A549 treated with RU486 at 1 μM for 4 hours (cell line): ENCODE measurements around the gene ZNF37A. TPM values are rescaled to one million over a fixed set of nuclear protein-coding genes. Genes with fewer than 3 reads are reported as not detected.

ENCODE experiments used
- total RNA-seq: library from RNA; stranded (reverse); fragments of 200-300 nt; extraction: Qiagen RNA extraction; gene quantifications from 5 replicates; pipeline ENCODE4 v1.2.3, GENCODE V29; 2022; ENCODE audit warnings: low read depth

Gene ZNF37A
- total RNA-seq, result 4.0 to 6.6 TPM (median 5.7 TPM) in 5 replicates

GRCh38 chr10:38094158-38094926, at the start of gene ZNF37A:
TSS of gene ZNF37A (plus strand) at chr10:38094337. CDS start at chr10:38096618, 2,281 bp downstream.

Other genes with a start within 250 kb of the ZNF37A start
- 2.6 to 6.5 TPM (median 4.0 TPM) in 5 replicates for gene ZNF248, start 236.7 kb upstream of the ZNF37A start, total RNA-seq
- gene ZNF25, start 117.7 kb upstream of the ZNF37A start, total RNA-seq, result 1.0 to 2.2 TPM (median 2.0 TPM) in 5 replicates
- gene ZNF33A, start 83.7 kb upstream of the ZNF37A start, total RNA-seq, result 6.9 to 8.9 TPM (median 7.3 TPM) in 5 replicates